Psoas muscle (tissue), 8 donors: ENCODE data around the gene PTPRR. TPM values are rescaled to one million over a fixed set of nuclear protein-coding genes. Genes with fewer than 3 reads are reported as not detected.

Experiments used
- ATAC-seq, 4 donors: fragments of 200-7000 bp; cut with Tn5 transposase; one replicate each; pipeline ENCODE4 v1.9.1; 2020; ENCODE audit warnings: moderate library complexity in 3 of 4, mild to moderate bottlenecking in 2 of 4
- DNase-seq, 2 donors: peaks; one replicate each; pipeline ENCODE4 v3.0.0-alpha.2; 2020
- H3K27ac ChIP-seq: fragments of 200-600 bp; one replicate; pipeline ENCODE4 v1.8.0; 2022
- H3K27me3 ChIP-seq, 3 donors: fragments of 200-600 bp in 1 of 3; one replicate each; pipeline versions ENCODE4 v1.6.1 to v1.8.0; 2013 to 2022; ENCODE audit warnings: low read length in 2 of 3, mild to moderate bottlenecking in 2 of 3, moderate library complexity in 1 of 3; ENCODE audit not compliant: insufficient read depth in 3 of 3
- H3K36me3 ChIP-seq, 2 donors: fragments of 200-600 bp in 1 of 2; one replicate each; pipeline versions ENCODE4 v1.6.1 to v1.8.0; 2013 to 2022; ENCODE audit warnings: low read depth in 1 of 2, mild to moderate bottlenecking in 1 of 2, moderate library complexity in 1 of 2; ENCODE audit not compliant: insufficient read depth in 1 of 2
- H3K4me1 ChIP-seq: fragments of 200-600 bp; one replicate; pipeline ENCODE4 v1.8.0; 2022
- H3K4me3 ChIP-seq: fragments of 200-600 bp; one replicate; pipeline ENCODE4 v1.8.0; 2022; ENCODE audit warnings: mild to moderate bottlenecking
- H3K9me3 ChIP-seq: fragments of 200-600 bp; one replicate; pipeline ENCODE4 v1.8.0; 2022
- WGBS, 3 donors: extraction: QIAGEN DNeasy Blood & Tissue Kit; methylation state at CpG; one replicate each; pipeline versions ENCODE4 v1.1.6 to v1.1.7; 2013; 5-methylcytosine and 5-hydroxymethylcytosine counted together
- intact Hi-C, 2 donors: fragments of 100-400 bp; cut with DNase I; formaldehyde crosslinking; loops; one replicate each; pipeline versions ENCODE4 v1.11.0 to v1.14.2; 2022
- polyA plus RNA-seq, 3 donors: library from polyadenylated mRNA; stranded (reverse); fragments of 200-250 nt; gene quantifications; one replicate each; pipeline ENCODE4 v1.2.3, GENCODE V29; 2013
- total RNA-seq, 4 donors: library from RNA; stranded (reverse); fragmentation: NEBNext Ultra II Directional in 2 of 4; extraction: Animal tissue kit (Norgen Biotek cat#: 25700) in 2 of 4; gene quantifications; one replicate each; pipeline versions ENCODE4 v1.2.1 to v1.2.4, GENCODE V29; 2021 to 2023
- TF ChIP-seq, protein P1 (sequence below): fragments of 200-600 bp; IDR thresholded peaks from one replicate; pipeline ENCODE4 v1.8.0; 2022; ENCODE audit warnings: antibody characterized with exemption
- donor health status: healthy with polysubstance abuse.
- donor health status: DM: no; HTN: no; CAD: no; lungs with moderate emphysema.
- donor health status: Bipolar disorder and iron deficiency.
- donor health status: healthy.
- donor health status: DM: yes; HTN: yes; CAD: no.
- donor health status: DM: no; HTN: no; CAD: no.
- donor health status: DM: no; HTN: no; CAD: no.
- donor health status: DM: yes; HTN: yes; CAD: no.

The PTPRR gene
- total and polyA plus RNA-seq, 7 donors: 0.08 to 0.35 (median 0.24) TPM

GRCh38 chr12:70711831-70712230 lies 208.7 kb downstream of the PTPRR start:
- Histone ChIP-seq H3K36me3 (no peaks in the 10 kb centered on the region), H3K9me3 (no peaks in the 10 kb centered on the region), H3K27me3 (peaks cover 0 to 2% (median 0%) of the 10 kb centered on the region in 3 donors), H3K27ac (no peak overlapping the region), H3K4me3 (no peak overlapping the region), H3K4me1 (no peaks in the 10 kb centered on the region)
- no peak for DNase-seq
- intact Hi-C loops: no loop called here
- no peak for ATAC-seq
- TF ChIP-seq, protein P1, sequence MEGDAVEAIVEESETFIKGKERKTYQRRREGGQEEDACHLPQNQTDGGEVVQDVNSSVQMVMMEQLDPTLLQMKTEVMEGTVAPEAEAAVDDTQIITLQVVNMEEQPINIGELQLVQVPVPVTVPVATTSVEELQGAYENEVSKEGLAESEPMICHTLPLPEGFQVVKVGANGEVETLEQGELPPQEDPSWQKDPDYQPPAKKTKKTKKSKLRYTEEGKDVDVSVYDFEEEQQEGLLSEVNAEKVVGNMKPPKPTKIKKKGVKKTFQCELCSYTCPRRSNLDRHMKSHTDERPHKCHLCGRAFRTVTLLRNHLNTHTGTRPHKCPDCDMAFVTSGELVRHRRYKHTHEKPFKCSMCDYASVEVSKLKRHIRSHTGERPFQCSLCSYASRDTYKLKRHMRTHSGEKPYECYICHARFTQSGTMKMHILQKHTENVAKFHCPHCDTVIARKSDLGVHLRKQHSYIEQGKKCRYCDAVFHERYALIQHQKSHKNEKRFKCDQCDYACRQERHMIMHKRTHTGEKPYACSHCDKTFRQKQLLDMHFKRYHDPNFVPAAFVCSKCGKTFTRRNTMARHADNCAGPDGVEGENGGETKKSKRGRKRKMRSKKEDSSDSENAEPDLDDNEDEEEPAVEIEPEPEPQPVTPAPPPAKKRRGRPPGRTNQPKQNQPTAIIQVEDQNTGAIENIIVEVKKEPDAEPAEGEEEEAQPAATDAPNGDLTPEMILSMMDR: no peak
- WGBS, 3 donors: 50 to 70% (median 68%) methylated on average over 3 of the region's 3 CpGs

DNA sequence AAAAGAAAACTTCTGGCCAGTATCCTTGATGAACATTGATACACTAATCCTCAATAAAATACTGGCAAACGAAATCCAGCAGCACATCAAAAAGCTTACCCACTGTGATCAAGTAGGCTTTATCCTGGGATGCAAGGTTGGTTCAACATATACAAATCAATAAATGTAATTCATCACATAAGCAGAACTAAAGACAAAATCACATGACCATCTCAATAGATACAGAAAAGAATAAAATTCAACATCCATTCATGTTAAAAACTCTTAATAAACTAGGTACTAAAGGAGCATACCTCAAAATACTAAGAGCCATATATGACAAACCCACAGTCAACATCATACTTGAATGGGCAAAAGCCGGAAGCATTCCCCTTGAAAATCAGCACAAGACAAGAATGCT lies 211.5 kb downstream of the PTPRR start:
- Histone ChIP-seq H3K4me1 (no peaks in the 10 kb centered on the region), H3K9me3 (no peaks in the 10 kb centered on the region), H3K27ac (no peak overlapping the region), H3K4me3 (no peak overlapping the region), H3K36me3 (no peaks in the 10 kb centered on the region), H3K27me3 (peaks cover 0 to 2% (median 0%) of the 10 kb centered on the region in 3 donors)
- WGBS, 3 donors: 68 to 71% (median 70%) methylated on average over 2 of the region's 2 CpGs
- DNase-seq (no peak), ATAC-seq (no peak)
- TF ChIP-seq, protein P1: no peak
- intact Hi-C loops: no loop called here

DNA sequence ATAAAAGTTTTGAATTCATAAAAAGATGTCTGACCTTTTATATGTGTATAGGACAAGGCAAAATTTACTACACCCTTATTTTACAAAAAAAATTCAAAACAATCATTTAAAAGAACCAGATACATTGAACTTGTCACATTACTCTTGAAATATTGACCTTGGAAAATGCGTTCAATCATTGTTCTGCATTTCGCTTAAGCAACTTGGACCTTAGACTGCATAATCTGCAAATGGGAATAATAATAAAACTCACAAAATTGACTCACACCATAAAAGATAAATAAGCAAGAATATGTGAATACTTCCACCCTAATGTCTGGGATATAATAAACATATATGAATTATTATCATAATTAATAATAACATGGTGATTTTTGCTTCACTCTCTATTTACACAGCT lies 213.9 kb downstream of the PTPRR start:
- intact Hi-C loops: no loop called here
- Histone ChIP-seq H3K4me3 (no peak overlapping the region), H3K4me1 (no peaks in the 10 kb centered on the region), H3K36me3 (no peaks in the 10 kb centered on the region), H3K27ac (no peak overlapping the region), H3K9me3 (no peaks in the 10 kb centered on the region), H3K27me3 (peaks cover 0 to 3% (median 0%) of the 10 kb centered on the region in 3 donors)
- no peak for DNase-seq
- ATAC-seq: no peak
- TF ChIP-seq, protein P1: no peak
- 91 to 93% (median 93%) methylated on average over 2 of the region's 2 CpGs for WGBS, 3 donors

GRCh38 chr12:70698345-70698744 lies 222.2 kb downstream of the PTPRR start:
- Histone ChIP-seq H3K4me1 (no peaks in the 10 kb centered on the region), H3K9me3 (no peaks in the 10 kb centered on the region), H3K4me3 (no peak overlapping the region), H3K36me3 (no peaks in the 10 kb centered on the region), H3K27ac (no peak overlapping the region), H3K27me3 (peaks cover 0 to 3% (median 0%) of the 10 kb centered on the region in 3 donors)
- 65 to 86% (median 74%) methylated on average over 1 of the region's 1 CpG for WGBS, 3 donors
- TF ChIP-seq, protein P1: no peak
- ATAC-seq (no peak), DNase-seq (no peak)
- intact Hi-C loops: no loop called here

DNA sequence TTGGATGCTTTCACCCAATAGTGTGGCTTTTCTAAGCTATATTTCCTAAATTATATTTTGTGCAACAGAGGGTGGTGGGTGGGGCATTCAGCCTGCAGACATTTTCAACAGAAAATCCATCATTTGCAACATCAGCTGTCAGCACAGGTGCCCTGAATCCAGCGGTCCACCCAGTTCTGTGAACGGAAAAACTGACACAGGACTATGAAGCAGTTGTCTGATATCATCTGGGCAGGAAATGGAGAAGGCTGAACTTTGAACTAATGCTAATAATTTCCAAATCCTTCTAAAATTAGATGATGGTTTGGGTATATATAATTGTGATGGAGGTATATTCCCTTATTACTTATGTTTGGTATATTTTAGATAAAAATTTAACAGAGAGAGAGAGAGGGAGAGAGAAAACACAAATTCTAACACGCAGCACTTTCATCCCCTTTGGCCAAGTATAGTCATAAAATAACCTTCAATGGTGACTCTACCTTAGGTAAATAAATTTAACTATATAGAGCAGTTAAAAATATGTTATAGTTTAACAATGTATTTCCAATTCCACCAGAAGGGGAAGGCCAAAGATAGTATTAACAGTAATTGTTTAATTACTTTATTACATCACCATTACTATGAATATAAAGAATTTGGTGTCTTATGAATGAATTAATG lies 225.0 kb downstream of the PTPRR start:
- no peak for ATAC-seq
- intact Hi-C loops: no loop called here
- H3K27me3 ChIP-seq: no peaks in the 10 kb centered on the region
- no peak overlapping the region for H3K4me3 ChIP-seq
- H3K36me3 ChIP-seq: no peaks in the 10 kb centered on the region
- H3K27ac ChIP-seq: no peak overlapping the region
- no peaks in the 10 kb centered on the region for H3K4me1 ChIP-seq
- WGBS, 3 donors: 33 to 38% (median 36%) methylated on average over 3 of the region's 3 CpGs
- DNase-seq: no peak
- H3K9me3 ChIP-seq: no peaks in the 10 kb centered on the region
- TF ChIP-seq, protein P1: no peak
